GM18951 (cell line): ENCODE results near the gene SLC25A43.

ENCODE experiments used
- POLR2A ChIP-seq: IDR thresholded peaks from 4 replicates; pipeline ENCODE4 v1.6.1; 2011; ENCODE audit warnings: mild to moderate bottlenecking; ENCODE audit not compliant: insufficient read length, insufficient read depth; ENCODE audit errors: extremely low read depth
- in situ Hi-C: fragments of 300-500 bp; cut with MboI; formaldehyde crosslinking; loops from one replicate; pipeline ENCODE4 v1.12.0; 2022; ENCODE audit warnings: low sequenced_read_pairs, mixed read lengths, inconsistent platforms; ENCODE audit not compliant: unreplicated experiment

SLC25A43 gene

GRCh38 chrX:119466970-119467369 is 67.8 kb downstream of the SLC25A43 start:
- in situ Hi-C loops, result no loop called here
- TF ChIP-seq POLR2A, result no peak

DNA sequence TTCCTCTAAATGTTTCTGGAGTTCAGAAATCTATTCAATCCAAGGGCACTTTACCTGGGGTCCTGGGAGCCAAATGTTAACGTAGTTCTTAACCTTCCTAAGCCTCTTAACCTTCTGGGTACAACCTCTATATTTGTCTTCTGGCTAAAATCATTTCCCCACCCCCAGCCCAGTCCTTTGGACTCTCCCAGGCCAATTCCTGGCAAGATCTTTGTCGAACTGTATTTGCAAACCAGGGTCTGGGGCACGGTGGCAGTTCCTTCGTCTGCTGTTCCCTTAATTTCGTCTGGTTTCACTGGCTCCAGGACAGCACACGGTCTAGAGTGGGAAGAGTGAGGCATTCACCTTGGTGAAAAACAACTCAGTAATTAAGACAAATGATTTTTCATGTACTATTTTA is 68.3 kb downstream of the SLC25A43 start:
- no peak for TF ChIP-seq POLR2A
- in situ Hi-C loops, result no loop called here

- TF ChIP-seq POLR2A, result peak; percentile 93
- in situ Hi-C loops, result no loop called here
Measured at GRCh38 chrX:119467842-119468550, 68.9 kb downstream of the SLC25A43 start, which contains the start of gene SLC25A5. Gene SLC25A5, plus strand, starts transcription at chrX:119468444. Its CDS starts 72 bp downstream, at chrX:119468516.

DNA sequence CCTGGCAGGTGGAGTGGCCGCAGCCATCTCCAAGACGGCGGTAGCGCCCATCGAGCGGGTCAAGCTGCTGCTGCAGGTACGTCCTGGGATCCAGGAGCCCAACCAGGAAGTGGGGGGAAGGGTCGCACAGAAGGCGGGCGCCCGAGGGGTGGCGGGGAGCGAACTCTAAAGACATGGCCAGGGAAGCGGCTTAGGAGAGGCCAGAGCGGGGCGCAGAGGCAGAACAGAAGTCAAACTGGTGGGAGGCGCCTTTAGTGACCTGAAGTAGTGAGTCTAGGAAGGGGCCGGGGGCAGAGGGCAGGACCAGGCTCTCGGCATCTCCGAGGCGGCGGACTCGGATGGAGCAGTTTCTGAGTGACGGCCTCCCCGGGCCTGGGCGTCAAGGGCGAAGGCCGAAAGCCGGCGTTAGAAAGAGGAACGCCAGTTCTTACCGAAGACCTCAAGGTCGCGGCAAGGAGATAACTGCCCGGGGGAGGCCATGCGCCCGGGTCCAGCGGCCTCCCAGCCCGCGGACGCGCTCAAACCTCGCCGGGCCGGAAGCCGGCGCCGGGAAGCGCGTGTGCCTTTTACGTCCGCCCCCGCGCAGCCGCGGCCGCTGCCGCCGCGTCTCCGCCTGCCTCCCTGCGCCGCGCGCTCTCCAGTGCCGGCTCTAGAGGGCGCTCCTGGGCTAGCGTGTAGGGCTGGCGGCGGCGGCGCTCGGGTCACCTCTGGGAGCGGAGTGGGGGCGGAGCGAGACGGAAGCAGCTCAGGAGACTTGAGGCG is 69.6 kb downstream of the SLC25A43 start:
- in situ Hi-C loops, result no loop called here
- TF ChIP-seq POLR2A, result no peak

DNA sequence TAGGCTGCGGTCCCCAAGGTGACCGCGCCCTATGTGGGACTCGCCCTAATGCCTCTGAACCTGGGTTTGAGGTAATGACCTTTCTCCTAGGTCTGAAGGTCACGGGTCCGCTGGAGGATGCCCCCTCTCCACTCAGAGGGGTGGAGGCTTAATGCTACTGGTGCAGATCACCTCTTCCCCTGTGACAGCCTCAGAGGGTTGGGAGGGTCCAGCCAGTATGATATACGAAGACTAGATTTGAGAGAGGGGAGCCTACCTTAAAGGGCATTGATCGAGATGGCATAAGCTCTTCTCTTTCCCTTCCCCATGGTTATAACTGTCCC is 70.1 kb downstream of the SLC25A43 start:
- no peak for TF ChIP-seq POLR2A
- in situ Hi-C loops, result no loop called here

DNA sequence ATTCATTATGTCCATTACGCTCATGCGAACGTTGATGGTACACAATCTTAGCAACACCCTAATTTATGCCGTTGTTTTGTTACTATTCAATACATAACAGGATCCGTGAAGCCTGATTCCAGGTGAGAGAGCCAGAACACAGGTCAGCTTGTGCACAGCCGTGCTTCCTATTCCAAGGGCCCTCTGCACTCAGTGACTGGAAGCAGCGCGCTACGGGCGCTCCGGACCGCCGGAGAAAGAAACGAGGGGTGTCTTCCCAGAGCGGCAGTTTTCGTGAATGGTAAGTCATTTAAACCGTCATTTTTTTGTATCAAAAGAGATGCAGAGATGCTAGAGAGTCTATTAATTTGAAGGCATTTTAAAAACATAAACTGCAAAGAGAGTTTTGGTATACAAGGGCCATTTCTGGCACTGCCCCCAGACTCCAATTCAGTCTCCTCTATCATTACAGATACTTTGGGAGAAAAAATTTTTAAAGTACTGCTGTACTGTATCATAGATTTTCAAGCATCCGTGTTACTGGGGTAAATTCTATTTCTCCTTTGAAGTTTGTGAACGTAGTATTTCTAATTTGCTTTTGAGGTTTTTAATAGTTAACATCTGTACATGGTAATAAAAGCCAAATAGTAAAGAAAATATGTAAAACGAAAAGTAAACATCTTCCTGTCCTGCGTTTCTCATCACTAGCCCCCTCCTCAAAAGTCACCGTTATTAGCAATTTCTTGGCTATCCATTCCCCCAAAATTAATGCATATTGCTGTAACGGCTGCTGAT is 75.7 kb downstream of the SLC25A43 start:
- TF ChIP-seq POLR2A, result no peak
- in situ Hi-C loops, result no loop called here

DNA sequence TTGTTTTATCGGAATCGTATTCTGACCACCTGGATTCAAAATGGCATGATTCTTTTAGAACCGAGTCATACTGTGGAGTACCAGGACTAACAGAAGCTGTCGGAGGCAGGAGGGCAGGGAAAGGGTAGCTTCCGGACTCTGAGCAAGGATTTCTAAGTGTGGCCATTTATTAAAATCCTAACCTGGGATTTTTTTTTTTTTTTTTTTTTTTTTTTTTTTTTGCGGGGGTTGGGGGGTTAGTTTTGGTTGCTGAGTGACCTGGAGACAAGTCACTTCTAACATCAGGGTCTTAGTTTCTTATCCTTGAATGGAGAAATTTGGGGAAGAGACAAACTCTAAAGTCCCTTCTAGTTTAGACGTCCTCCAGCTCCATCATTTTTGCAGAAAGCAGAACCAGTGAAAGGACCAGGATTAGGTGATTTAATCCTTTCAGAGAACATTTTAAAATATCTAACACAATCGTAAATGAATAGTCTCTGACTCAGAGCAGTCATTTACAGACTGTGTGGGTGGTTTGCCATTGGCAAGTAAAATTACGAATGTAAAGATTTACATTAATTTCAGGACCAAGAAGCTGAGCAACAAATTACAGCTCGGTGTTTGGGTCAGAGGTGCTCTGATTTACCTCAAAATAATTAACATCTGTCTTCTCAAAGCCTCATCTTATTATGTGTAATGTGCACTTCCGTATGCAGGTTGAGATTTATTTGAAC is 76.4 kb downstream of the SLC25A43 start:
- no peak for TF ChIP-seq POLR2A
- in situ Hi-C loops, result no loop called here

DNA sequence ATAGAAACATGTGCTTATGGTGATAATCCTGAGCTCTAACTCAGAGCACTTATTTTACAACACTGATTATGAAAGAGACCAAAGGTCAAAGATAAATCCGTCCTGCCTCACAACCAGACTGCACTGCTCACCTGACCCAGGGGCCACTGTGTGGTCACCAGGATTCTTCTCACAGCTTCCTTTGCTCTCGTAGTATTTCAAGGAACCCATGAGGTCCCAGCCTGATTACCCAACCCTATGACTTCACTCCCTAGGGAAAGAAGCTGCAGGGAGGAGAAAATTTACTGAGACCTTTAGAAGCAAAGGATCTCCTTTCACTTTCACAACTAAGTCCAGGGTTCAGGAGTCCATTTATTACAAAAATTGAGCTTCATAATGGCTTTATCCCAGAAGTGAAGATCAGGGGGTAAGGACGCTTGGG is 78.7 kb downstream of the SLC25A43 start:
- in situ Hi-C loops, result no loop called here

GRCh38 chrX:119478504-119478903 is 79.4 kb downstream of the SLC25A43 start:
- in situ Hi-C loops, result no loop called here
- no peak for TF ChIP-seq POLR2A

More for the DNA sequence above, 78.7 kb downstream of the SLC25A43 start:
- no peak for TF ChIP-seq POLR2A

DNA sequence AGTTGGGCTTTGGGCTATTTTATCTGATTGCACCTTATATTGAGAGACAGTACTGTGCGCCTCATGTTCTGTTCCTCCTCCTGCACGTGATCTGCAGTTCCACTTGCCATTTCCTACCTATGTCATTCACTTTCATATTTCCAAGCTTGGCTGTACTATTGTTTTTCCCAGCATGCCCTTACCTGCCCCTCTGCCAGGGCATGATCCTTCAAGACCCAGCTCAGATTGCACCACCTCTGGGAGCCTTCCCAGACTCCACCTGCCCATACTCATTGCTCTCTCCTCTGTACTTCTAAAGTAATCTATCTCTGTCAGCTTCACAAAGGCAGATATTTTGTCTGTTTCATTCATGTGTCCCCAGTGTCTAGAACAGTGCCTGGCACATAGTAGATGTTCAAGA is 80.7 kb downstream of the SLC25A43 start:
- TF ChIP-seq POLR2A, result no peak
- in situ Hi-C loops, result no loop called here

DNA sequence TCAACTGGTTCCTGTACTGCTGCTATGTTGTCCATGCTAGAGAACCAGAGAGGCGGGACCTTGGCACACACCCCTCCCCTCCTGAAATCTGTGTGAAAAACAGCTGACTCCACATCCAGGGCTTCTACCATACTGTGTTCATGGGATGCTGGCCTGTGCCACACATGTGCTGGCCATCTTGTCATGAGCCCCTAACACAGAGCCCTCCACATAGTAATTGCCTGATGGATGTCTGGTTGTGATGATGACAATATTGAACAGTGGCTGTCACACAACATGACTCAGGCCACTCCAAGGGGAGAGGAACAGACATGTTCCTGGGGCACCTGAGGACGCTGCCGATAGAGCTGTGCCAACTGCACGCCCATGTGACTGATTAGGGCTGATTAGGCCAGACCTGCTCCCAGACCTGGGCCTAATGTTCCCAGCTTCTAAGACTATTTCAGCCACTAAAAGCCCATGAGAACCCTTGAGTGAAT is 82.2 kb downstream of the SLC25A43 start:
- TF ChIP-seq POLR2A, result no peak
- in situ Hi-C loops, result no loop called here

GRCh38 chrX:119482041-119482440 is 82.9 kb downstream of the SLC25A43 start:
- in situ Hi-C loops, result no loop called here
- no peak for TF ChIP-seq POLR2A

GRCh38 chrX:119482481-119483480 is 83.6 kb downstream of the SLC25A43 start:
- TF ChIP-seq POLR2A, result peak; percentile 29
- in situ Hi-C loops, result no loop called here
